B cell (primary cell): ENCODE measurements around the gene THOC5. TPM values are rescaled to one million over a fixed set of nuclear protein-coding genes. Genes with fewer than 3 reads are reported as not detected.

Source experiments
- ATAC-seq: fragments of 200-7000 bp; cut with Tn5 transposase; one replicate; pipeline ENCODE4 v1.10.0; 2021; ENCODE audit warnings: low read depth, mild to moderate bottlenecking, moderate number of reproducible peaks, moderate library complexity
- CTCF ChIA-PET: fragments of 350-600 bp; sonication (Branson Sonifier 250); formaldehyde crosslinking; loops from one replicate; lab custom pipeline; 2021; ENCODE audit warnings: antibody characterized with exemption, inconsistent platforms; lab: Charles Lee
- POLR2A ChIA-PET: fragments of 350-600 bp; sonication (Branson Sonifier 250); formaldehyde crosslinking; loops from one replicate; lab custom pipeline; 2021; ENCODE audit warnings: antibody characterized with exemption; lab: Charles Lee
- DNase-seq: peaks from one replicate; pipeline ENCODE4 v3.0.0; 2013
- H2AFZ ChIP-seq: 2 replicates; pipeline ENCODE4 v1.6.1; 2012; ENCODE audit warnings: mild to moderate bottlenecking, low read depth, low read length; ENCODE audit not compliant: insufficient read depth, poor library complexity, severe bottlenecking
- H3K27ac ChIP-seq, 2 donors: 1 replicate in 1 of 2; 2 replicates in 1 of 2; pipeline ENCODE4 v1.5.1; 2012 to 2013; ENCODE audit warnings: low read length in 2 of 2, mild to moderate bottlenecking in 2 of 2, moderate library complexity in 1 of 2
- H3K27me3 ChIP-seq, 4 experiments: fragments of 200-600 bp in 1 of 4; sonication (generic) in 1 of 4; replicated peaks in 1 of 4; 1 replicate in 2 of 4; 2 replicates in 2 of 4; pipeline versions ENCODE4 v1.6.1 to v1.7.0; 2013 to 2016; ENCODE audit warnings: low read length in 3 of 4, mild to moderate bottlenecking in 2 of 4, mixed read lengths in 1 of 4, moderate library complexity in 1 of 4; ENCODE audit not compliant: insufficient read depth in 4 of 4, control insufficient read depth in 3 of 4; ENCODE audit errors: control extremely low read depth in 1 of 4
- H3K36me3 ChIP-seq, 2 experiments: replicated peaks in 1 of 2; 1 replicate in 1 of 2; 2 replicates in 1 of 2; pipeline versions ENCODE4 v1.6.1 to v1.7.1; 2013; ENCODE audit warnings: low read length in 1 of 2; ENCODE audit not compliant: insufficient read depth in 2 of 2, control insufficient read depth in 1 of 2; ENCODE audit errors: control extremely low read depth in 1 of 2, extremely low read depth in 1 of 2
- H3K4me1 ChIP-seq, 2 donors: fragments of 200-600 bp in 1 of 2; sonication (generic) in 1 of 2; 1 replicate in 1 of 2; 2 replicates in 1 of 2; pipeline versions ENCODE4 v1.5.1 to v1.6.1; 2013 to 2017; ENCODE audit warnings: low read length in 2 of 2; ENCODE audit not compliant: control insufficient read depth in 2 of 2, insufficient read depth in 2 of 2
- H3K4me2 ChIP-seq: replicated peaks from 2 replicates; pipeline ENCODE3; 2012; ENCODE audit warnings: mild to moderate bottlenecking, low read depth, low read length; ENCODE audit not compliant: poor library complexity, severe bottlenecking
- H3K4me3 ChIP-seq, 5 experiments: fragments of 200-600 bp in 1 of 5; sonication (generic) in 1 of 5; 1 replicate in 3 of 5; 2 replicates in 2 of 5; pipeline versions ENCODE4 v1.5.1 to v1.7.0; 2011 to 2016; ENCODE audit warnings: low read length in 4 of 5, mild to moderate bottlenecking in 4 of 5, low read depth in 2 of 5, control low read depth in 1 of 5, moderate library complexity in 1 of 5; ENCODE audit not compliant: insufficient read depth in 1 of 5; ENCODE audit errors: control extremely low read depth in 1 of 5, extremely low read depth in 1 of 5
- H3K79me2 ChIP-seq: fragments of 200-600 bp; sonication (generic); one replicate; pipeline ENCODE4 v1.6.0; 2016; ENCODE audit warnings: low read length; ENCODE audit not compliant: control insufficient read depth, insufficient read depth
- H3K9ac ChIP-seq: fragments of 200-600 bp; sonication (generic); 2 replicates; pipeline ENCODE4 v1.6.1; 2017; ENCODE audit warnings: mild to moderate bottlenecking, low read length, moderate library complexity
- H3K9me3 ChIP-seq, 3 donors: one replicate each; pipeline versions ENCODE4 v1.6.1 to v1.7.1; 2013; ENCODE audit warnings: low read length in 2 of 3; ENCODE audit not compliant: control insufficient read depth in 2 of 3, insufficient read depth in 1 of 3; ENCODE audit errors: control extremely low read depth in 1 of 3
- H4K20me1 ChIP-seq: 2 replicates; pipeline ENCODE4 v1.6.0; 2012; ENCODE audit warnings: mild to moderate bottlenecking, low read length; ENCODE audit not compliant: insufficient read depth, control insufficient read depth, poor library complexity, severe bottlenecking
- H3K27ac Mint-ChIP-seq: one replicate; pipeline ENCODE4 v1.8.0; 2021; ENCODE audit warnings: mixed read lengths
- H3K27me3 Mint-ChIP-seq: one replicate; pipeline ENCODE4 v1.8.0; 2021; ENCODE audit warnings: mixed read lengths
- H3K4me1 Mint-ChIP-seq: one replicate; pipeline ENCODE4 v1.8.0; 2021; ENCODE audit warnings: mixed read lengths
- H3K4me3 Mint-ChIP-seq: one replicate; pipeline ENCODE4 v1.8.0; 2021; ENCODE audit warnings: mixed read lengths
- H3K9me3 Mint-ChIP-seq: one replicate; pipeline ENCODE4 v1.8.0; 2022; ENCODE audit warnings: mixed read lengths; ENCODE audit not compliant: insufficient read depth
- CTCF ChIP-seq: fragments of 200-600 bp; IDR thresholded peaks from one replicate; pipeline ENCODE4 v1.8.0; 2022; ENCODE audit warnings: antibody characterized with exemption, mild to moderate bottlenecking
- EZH2 ChIP-seq: IDR thresholded peaks from 2 replicates; pipeline ENCODE4 v1.6.1; 2012; ENCODE audit warnings: borderline replicate concordance, low read depth, mild to moderate bottlenecking, moderate library complexity, low read length; ENCODE audit not compliant: insufficient read depth, poor library complexity, severe bottlenecking
- WGBS: methylation state at CpG from one replicate; pipeline ENCODE4 v1.1.5; 2013; ENCODE audit warnings: missing lambda C conversion rate; ENCODE audit not compliant: insufficient coverage; 5-methylcytosine and 5-hydroxymethylcytosine counted together
- intact Hi-C: fragments of 100-400 bp; cut with micrococcal nuclease; formaldehyde crosslinking; loops from one replicate; pipeline ENCODE4 v1.10.0; 2022
- polyA plus RNA-seq: library from polyadenylated mRNA; depleted of rRNA; stranded (reverse); fragments of >200 nt; gene quantifications from 2 replicates; pipeline ENCODE4 v1.2.3, GENCODE V29; 2012
- total RNA-seq, 2 donors: library from RNA; stranded (reverse); fragments of 120-200 nt in 1 of 2; gene quantifications; 1 replicate in 1 of 2; 2 replicates in 1 of 2; pipeline versions ENCODE4 v1.2.3 to v1.2.4, GENCODE V29; 2013 to 2022

Gene THOC5
- total and polyA plus RNA-seq, 2 donors (not counting 1 experiment from before 2014, with no cell fraction given) = 26.5 to 59.1 TPM

DNA sequence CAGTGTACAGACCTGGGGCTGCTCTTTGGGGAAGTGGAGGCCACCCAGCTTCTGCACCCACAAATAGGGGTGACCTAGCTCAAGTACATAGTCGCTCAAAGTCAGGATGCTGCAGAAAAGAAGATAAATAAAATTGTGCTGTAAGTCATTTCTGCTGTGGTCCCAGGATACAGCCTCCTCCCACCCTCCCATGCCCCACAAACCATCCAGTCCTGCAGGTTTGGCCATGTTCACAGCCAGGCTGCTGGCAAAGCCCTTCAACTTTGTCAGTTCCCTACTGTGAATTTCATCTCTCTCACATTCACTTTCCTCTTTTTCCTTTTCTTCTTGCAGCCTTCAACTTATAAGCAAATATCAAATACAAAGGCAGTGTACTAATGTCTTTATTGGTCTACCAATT, 33.6 kb downstream of the THOC5 start:
- Histone ChIP-seq H3K4me3 (no peak overlapping the region), H3K4me2 (no peak overlapping the region), H3K4me1 (no peaks in the 10 kb centered on the region), H2AFZ (no peak overlapping the region), H3K79me2 (peaks cover 6% of the 10 kb centered on the region), H3K27me3 (no peaks in the 10 kb centered on the region), H3K36me3 (peaks cover 23 to 84% of the 10 kb centered on the region in 2 experiments), H3K9ac (no peak overlapping the region), H3K27ac (no peak overlapping the region), H3K9me3 (no peaks in the 10 kb centered on the region), H4K20me1 (no peaks in the 10 kb centered on the region)
- CTCF ChIA-PET = no interaction called here
- Mint-ChIP-seq H3K27ac (no peak overlapping the region), H3K27me3 (no peaks in the 10 kb centered on the region), H3K9me3 (no peaks in the 10 kb centered on the region), H3K4me1 (no peaks in the 10 kb centered on the region), H3K4me3 (no peak overlapping the region)
- WGBS = no CpG with 5 or more reads among the region's 1 CpG
- POLR2A ChIA-PET = no interaction called here
- TF ChIP-seq CTCF (no peak), EZH2 (no peak)
- intact Hi-C loops = no loop called here
- DNase-seq (no peak), ATAC-seq (no peak)

DNA sequence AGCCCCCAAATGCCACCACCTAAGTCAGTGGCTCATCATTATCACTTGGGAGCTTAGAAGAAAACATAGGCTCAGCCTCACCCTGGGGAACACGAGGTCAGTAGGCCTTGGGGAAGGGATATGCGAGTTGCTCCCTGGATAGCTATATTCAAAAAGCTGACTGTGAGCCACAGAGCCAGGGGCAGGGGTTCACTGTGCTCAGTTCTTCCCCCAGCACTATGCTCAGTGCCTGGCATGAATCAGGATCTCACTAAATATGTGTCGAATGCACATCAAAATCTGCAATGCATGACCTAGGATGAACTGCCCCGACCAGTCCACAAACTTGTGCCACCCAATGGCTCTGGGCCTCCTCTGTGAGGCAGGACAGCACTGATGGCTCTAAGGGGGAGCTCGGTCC, 35.1 kb downstream of the THOC5 start:
- H3K27ac Mint-ChIP-seq = no peak overlapping the region
- H3K27me3 ChIP-seq = no peaks in the 10 kb centered on the region
- peaks cover 23 to 70% of the 10 kb centered on the region in 2 experiments for H3K36me3 ChIP-seq
- no peak overlapping the region for H3K4me3 ChIP-seq
- 95% methylated on average over 5 of the region's 5 CpGs for WGBS
- H3K4me1 Mint-ChIP-seq = no peaks in the 10 kb centered on the region
- H3K4me2 ChIP-seq = no peak overlapping the region
- POLR2A ChIA-PET = interaction anchor here (0.6 kb wide), 1 partner anchor 132 kb away, joined by 4 read pairs; no protein-coding TSS in a partner anchor
- no peaks in the 10 kb centered on the region for H4K20me1 ChIP-seq
- TF ChIP-seq EZH2 = no peak
- TF ChIP-seq CTCF = no peak
- no peak for DNase-seq
- no peak overlapping the region for H3K9ac ChIP-seq
- H3K79me2 ChIP-seq = no peaks in the 10 kb centered on the region
- no peaks in the 10 kb centered on the region for H3K4me1 ChIP-seq
- CTCF ChIA-PET = no interaction called here
- H2AFZ ChIP-seq = no peak overlapping the region
- no peaks in the 10 kb centered on the region for H3K9me3 Mint-ChIP-seq
- ATAC-seq = no peak
- H3K27me3 Mint-ChIP-seq = no peaks in the 10 kb centered on the region
- H3K4me3 Mint-ChIP-seq = no peak overlapping the region
- H3K27ac ChIP-seq = no peak overlapping the region
- intact Hi-C loops = no loop called here
- H3K9me3 ChIP-seq = no peaks in the 10 kb centered on the region
